HepG2 (cell line): ENCODE results near the gene RCOR1. TPM values are rescaled to one million over a fixed set of nuclear protein-coding genes. Genes with fewer than 3 reads are reported as not detected.

Experiments
- ATAC-seq: fragments of 200-7000 bp; cut with Tn5 transposase; 3 replicates; pipeline ENCODE4 v1.9.1; 2020; ENCODE audit warnings: mild to moderate bottlenecking, moderate library complexity
- BruUV-seq: library from RNA; stranded (reverse); fragments of 400-500 nt; replicated peaks from 2 replicates; lab custom pipeline; 2021; lab: Mats Ljungman, UMichigan
- CTCF ChIA-PET: fragments of 300-600 bp; formaldehyde crosslinking; extraction: SDS; loops from one replicate; lab custom pipeline; 2021; ENCODE audit warnings: low total read pairs, inconsistent platforms, low intra/inter-chr PET ratio; lab: Yijun Ruan, JAX
- POLR2A ChIA-PET: fragments of 350-600 bp; sonication (Branson Sonifier 250); formaldehyde crosslinking; loops from one replicate; lab custom pipeline; 2020; ENCODE audit warnings: antibody characterized with exemption, inconsistent platforms; lab: Yijun Ruan, JAX
- DNase-seq: peaks from one replicate; pipeline ENCODE4 v3.0.0-alpha.2; 2015; ENCODE audit warnings: low spot score
- FAIRE-seq: peaks from 3 replicates; lab custom pipeline; 2011; peaks lifted over from hg19 to GRCh38; lab: Jason Lieb, UNC
- H2AFZ ChIP-seq: one replicate; pipeline ENCODE4 v1.6.1; 2011; ENCODE audit warnings: low read length, inconsistent platforms
- H3K27ac ChIP-seq: fragments of 300-600 bp; 3 replicates; pipeline ENCODE4 v1.8.0; 2011; ENCODE audit warnings: mixed run types, mild to moderate bottlenecking, mixed read lengths, low read length, inconsistent platforms; ENCODE audit not compliant: insufficient read depth; ENCODE audit errors: extremely low read length
- H3K27me3 ChIP-seq, 2 experiments: fragments of 200-600 bp in 1 of 2; 2 replicates in 1 of 2; 3 replicates in 1 of 2; pipeline versions ENCODE4 v1.6.0 to v1.8.0; 2011; ENCODE audit warnings: low read length in 2 of 2, mild to moderate bottlenecking in 2 of 2, moderate library complexity in 2 of 2, inconsistent platforms in 1 of 2; ENCODE audit not compliant: insufficient read depth in 2 of 2, control insufficient read depth in 1 of 2
- H3K36me3 ChIP-seq, 2 experiments: fragments of 200-600 bp in 1 of 2; replicated peaks in 1 of 2; 2 replicates in 1 of 2; 3 replicates in 1 of 2; pipeline versions ENCODE4 v1.5.1 to v1.8.0; 2011; ENCODE audit warnings: low read length in 2 of 2, inconsistent platforms in 1 of 2; ENCODE audit not compliant: insufficient read depth in 2 of 2, control insufficient read depth in 1 of 2
- H3K4me1 ChIP-seq: 2 replicates; pipeline ENCODE4 v1.5.1; 2012; ENCODE audit warnings: low read length, inconsistent platforms; ENCODE audit not compliant: insufficient read depth
- H3K4me2 ChIP-seq: 2 replicates; pipeline ENCODE4 v1.6.0; 2011; ENCODE audit warnings: low read depth, low read length, inconsistent platforms
- H3K4me3 ChIP-seq, 3 experiments: fragments of 200-600 bp in 1 of 3; sonication (generic), shearing (Covaris generic) in 1 of 3; replicated peaks in 1 of 3; 2 replicates each; pipeline ENCODE4 v1.5.1; 2011 to 2016; ENCODE audit warnings: low read length in 3 of 3, inconsistent platforms in 2 of 3, low read depth in 2 of 3, mild to moderate bottlenecking in 2 of 3, control low read depth in 1 of 3, mixed read lengths in 1 of 3; ENCODE audit not compliant: insufficient read depth in 1 of 3
- H3K79me2 ChIP-seq: one replicate; pipeline ENCODE4 v1.6.1; 2011; ENCODE audit warnings: low read length, inconsistent platforms; ENCODE audit not compliant: insufficient read depth
- H3K9ac ChIP-seq: 2 replicates; pipeline ENCODE4 v1.6.0; 2011; ENCODE audit warnings: mild to moderate bottlenecking, low read depth, low read length, inconsistent platforms; ENCODE audit not compliant: insufficient read depth
- H3K9me3 ChIP-seq: 2 replicates; pipeline ENCODE4 v1.5.1; 2012; ENCODE audit warnings: mild to moderate bottlenecking, low read length
- H4K20me1 ChIP-seq: 2 replicates; pipeline ENCODE4 v1.6.0; 2011; ENCODE audit warnings: inconsistent platforms, mild to moderate bottlenecking, low read length, moderate library complexity; ENCODE audit not compliant: insufficient read depth
- MLX ChIP-seq: IDR thresholded peaks from 2 replicates; pipeline ENCODE4 v1.6.1; 2016
- NCOA2 ChIP-seq: sonication (generic); formaldehyde crosslinking; IDR thresholded peaks from 2 replicates; pipeline ENCODE4 v1.8.0; 2022; ENCODE audit warnings: inconsistent platforms
- NKX3-1 ChIP-seq: sonication (generic); formaldehyde crosslinking; IDR thresholded peaks from 2 replicates; pipeline ENCODE4 v1.5.0; 2020; ENCODE audit warnings: missing genetic modification reagents
- PBX3 ChIP-seq: sonication (generic); formaldehyde crosslinking; IDR thresholded peaks from 2 replicates; pipeline ENCODE4 v1.8.1; 2023; ENCODE audit warnings: missing genetic modification reagents, inconsistent platforms, borderline replicate concordance
- ZNF337 ChIP-seq: sonication (generic); formaldehyde crosslinking; IDR thresholded peaks from 2 replicates; pipeline ENCODE4 v1.5.1; 2020; ENCODE audit warnings: missing genetic modification reagents, low read depth, mild to moderate bottlenecking, borderline replicate concordance
- WGBS: methylation state at CpG from one replicate; pipeline ENCODE4 v1.1.6; 2017; ENCODE audit warnings: low lambda C conversion rate; 5-methylcytosine and 5-hydroxymethylcytosine counted together
- in situ Hi-C: cut with HindIII; loops from 2 replicates; pipeline ENCODE4 v1.10.0; 2017; ENCODE audit warnings: low pct_unique_long_range_greater_than_20kb; ENCODE audit not compliant: extremely low pct_ligation_motif_present
- intact Hi-C: fragments of 100-400 bp; cut with micrococcal nuclease; formaldehyde crosslinking; loops from one replicate; pipeline ENCODE4 v1.10.0; 2022; ENCODE audit not compliant: unreplicated experiment
- polyA plus RNA-seq, 8 experiments: library from polyadenylated mRNA; depleted of rRNA in 3 of 8; stranded (reverse) in 7 of 8; unstranded in 1 of 8; fragments of >200 nt; fragmentation: Illumina TruSeq in 4 of 8; extraction: Trizol in 4 of 8; gene quantifications; 2 replicates each; pipeline versions ENCODE4 v1.2.1 to v1.2.3, GENCODE V29; 2011 to 2016; ENCODE audit warnings: low read depth in 4 of 8, missing spikeins in 1 of 8, mixed read lengths in 1 of 8; ENCODE audit not compliant: insufficient read depth in 1 of 8
- total RNA-seq, 5 experiments: library from RNA; depleted of rRNA; stranded (reverse); fragments of >200 nt; fragmentation: Illumina TruSeq; extraction: Trizol; gene quantifications; 2 replicates each; pipeline ENCODE4 v1.2.3, GENCODE V29; 2016; ENCODE audit warnings: low read depth in 1 of 5
- TF ChIP-seq, protein P1 (sequence below), 2 experiments: fragments of 450-650 bp in 1 of 2; sonication (generic) in 1 of 2; formaldehyde crosslinking; IDR thresholded peaks; 2 replicates each; pipeline versions ENCODE4 v1.5.0 to v1.8.0; 2020 to 2022; ENCODE audit warnings: mild to moderate bottlenecking in 1 of 2, missing genetic modification reagents in 1 of 2
- TF ChIP-seq, protein P2 (sequence below): sonication (generic); formaldehyde crosslinking; IDR thresholded peaks from 2 replicates; pipeline ENCODE4 v1.5.0; 2020; ENCODE audit warnings: mild to moderate bottlenecking, missing genetic modification reagents

Gene RCOR1
- total and polyA plus RNA-seq, 2 of the 13 experiments (the other 11 are each of a cell fraction or from before 2014, with no cell fraction given), result 10.2 to 11.1 TPM

DNA sequence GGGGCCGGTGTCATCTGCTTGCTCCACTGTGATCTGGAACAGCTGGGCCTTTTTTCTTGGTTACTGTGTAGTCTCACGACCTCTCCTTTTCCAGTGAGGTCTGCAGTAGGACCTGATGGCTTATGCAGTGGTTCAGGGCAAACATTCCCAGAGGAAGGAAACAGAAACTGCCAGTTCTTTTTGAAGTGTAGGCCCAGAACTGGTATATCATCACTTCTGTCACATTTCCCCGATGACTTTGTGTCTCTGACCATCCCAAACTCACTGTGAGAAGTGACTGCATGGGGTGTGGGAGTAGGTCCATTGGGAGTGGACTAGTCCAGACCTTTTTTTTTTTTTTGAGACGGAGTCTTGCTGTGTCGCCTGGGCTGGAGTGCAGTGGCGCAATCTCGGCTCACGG is 38.4 kb downstream of the RCOR1 start:
- FAIRE-seq (no peak), ATAC-seq (no peak; the same call in 2 of the 3 replicates)
- no peaks in the 10 kb centered on the region for H3K27me3 ChIP-seq
- no peak overlapping the region for H3K4me3 ChIP-seq
- H3K27ac ChIP-seq, result no peak overlapping the region
- no peak overlapping the region for H2AFZ ChIP-seq
- H3K4me1 ChIP-seq, result peaks cover 30% of the 10 kb centered on the region
- POLR2A ChIA-PET, result no interaction called here
- H3K79me2 ChIP-seq, result peaks cover 75% of the 10 kb centered on the region
- in situ Hi-C loops (no loop called here), intact Hi-C loops (no loop called here)
- H3K9me3 ChIP-seq, result no peaks in the 10 kb centered on the region
- 98% methylated on average over 8 of the region's 8 CpGs for WGBS
- H3K9ac ChIP-seq, result no peak overlapping the region
- TF ChIP-seq PBX3 (CRISPR knock-in tag), result no peak
- no peak for TF ChIP-seq NCOA2 (CRISPR knock-in tag)
- TF ChIP-seq MLX (CRISPR knock-in tag), result no peak
- TF ChIP-seq ZNF337, result no peak
- TF ChIP-seq, protein P1, sequence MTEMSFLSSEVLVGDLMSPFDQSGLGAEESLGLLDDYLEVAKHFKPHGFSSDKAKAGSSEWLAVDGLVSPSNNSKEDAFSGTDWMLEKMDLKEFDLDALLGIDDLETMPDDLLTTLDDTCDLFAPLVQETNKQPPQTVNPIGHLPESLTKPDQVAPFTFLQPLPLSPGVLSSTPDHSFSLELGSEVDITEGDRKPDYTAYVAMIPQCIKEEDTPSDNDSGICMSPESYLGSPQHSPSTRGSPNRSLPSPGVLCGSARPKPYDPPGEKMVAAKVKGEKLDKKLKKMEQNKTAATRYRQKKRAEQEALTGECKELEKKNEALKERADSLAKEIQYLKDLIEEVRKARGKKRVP (CRISPR knock-in tag; IDR thresholded peaks at IDR 0.05), result no peak
- TF ChIP-seq, protein P2, sequence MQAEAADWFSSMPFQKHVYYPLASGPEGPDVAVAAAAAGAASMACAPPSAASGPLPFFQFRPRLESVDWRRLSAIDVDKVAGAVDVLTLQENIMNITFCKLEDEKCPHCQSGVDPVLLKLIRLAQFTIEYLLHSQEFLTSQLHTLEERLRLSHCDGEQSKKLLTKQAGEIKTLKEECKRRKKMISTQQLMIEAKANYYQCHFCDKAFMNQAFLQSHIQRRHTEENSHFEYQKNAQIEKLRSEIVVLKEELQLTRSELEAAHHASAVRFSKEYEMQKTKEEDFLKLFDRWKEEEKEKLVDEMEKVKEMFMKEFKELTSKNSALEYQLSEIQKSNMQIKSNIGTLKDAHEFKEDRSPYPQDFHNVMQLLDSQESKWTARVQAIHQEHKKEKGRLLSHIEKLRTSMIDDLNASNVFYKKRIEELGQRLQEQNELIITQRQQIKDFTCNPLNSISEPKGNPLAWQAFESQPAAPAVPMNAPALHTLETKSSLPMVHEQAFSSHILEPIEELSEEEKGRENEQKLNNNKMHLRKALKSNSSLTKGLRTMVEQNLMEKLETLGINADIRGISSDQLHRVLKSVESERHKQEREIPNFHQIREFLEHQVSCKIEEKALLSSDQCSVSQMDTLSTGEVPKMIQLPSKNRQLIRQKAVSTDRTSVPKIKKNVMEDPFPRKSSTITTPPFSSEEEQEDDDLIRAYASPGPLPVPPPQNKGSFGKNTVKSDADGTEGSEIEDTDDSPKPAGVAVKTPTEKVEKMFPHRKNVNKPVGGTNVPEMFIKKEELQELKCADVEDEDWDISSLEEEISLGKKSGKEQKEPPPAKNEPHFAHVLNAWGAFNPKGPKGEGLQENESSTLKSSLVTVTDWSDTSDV (CRISPR knock-in tag), result no peak
- TF ChIP-seq NKX3-1 (CRISPR knock-in tag), result no peak
- TF ChIP-seq, all 625 proteins: peak for 0
- H3K4me2 ChIP-seq, result no peak overlapping the region
- DNase-seq, result no peak
- H3K36me3 ChIP-seq, result peaks cover 2 to 12% of the 10 kb centered on the region in 2 experiments; a peak in 2 of 5 replicates
- no TSS peak for BruUV-seq
- CTCF ChIA-PET, result no interaction called here
- H4K20me1 ChIP-seq, result peaks cover 14% of the 10 kb centered on the region
